Fibroblast of skin of left quadriceps (primary cell): Measurements from ENCODE around the gene NDFIP1.
"Not testable (repeated sequence)": the region's sequence is repeated elsewhere in the genome, so short reads cannot be mapped to it uniquely, and the experiment has no call there.

ENCODE experiments used
- DNase-seq, 2 experiments: peaks; one replicate each; pipeline ENCODE4 v3.0.0-alpha.2; 2013; ENCODE audit warnings: low read depth in 2 of 2

Gene NDFIP1

DNA sequence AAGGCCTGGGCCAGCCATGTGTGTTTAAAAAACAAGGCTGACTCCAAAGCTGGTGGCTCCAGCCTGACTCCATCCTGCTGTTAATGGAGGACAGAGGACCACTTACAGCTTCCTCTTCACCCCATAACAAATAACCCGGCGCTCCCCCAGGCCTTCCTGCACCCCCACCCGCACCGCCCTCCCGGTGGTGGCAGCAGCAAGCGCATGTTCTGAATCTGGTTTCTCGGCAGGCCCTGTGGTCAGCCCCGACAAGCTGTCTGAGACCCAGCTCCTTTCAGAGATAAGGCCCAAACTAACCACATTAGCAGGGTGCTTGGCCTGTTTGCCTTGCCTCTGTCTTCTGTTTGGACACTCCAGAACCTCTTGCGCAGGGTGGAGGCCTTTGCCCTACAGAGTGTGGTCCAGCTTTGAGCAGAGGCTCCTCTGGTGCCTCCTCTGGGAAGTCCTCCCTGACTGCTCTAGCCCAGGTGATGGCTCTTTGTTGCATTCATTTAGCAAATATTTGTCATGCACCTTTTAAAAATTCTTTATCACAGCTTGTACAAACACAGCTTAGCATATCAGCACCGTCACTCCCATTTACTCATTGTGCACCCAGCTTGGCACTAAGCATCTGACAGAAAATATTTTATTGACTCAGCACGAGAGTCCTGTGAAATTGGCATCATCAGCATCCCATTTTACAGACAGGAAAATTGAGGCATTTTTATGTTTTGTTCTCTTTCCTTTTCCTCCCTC lies 78.4 kb downstream of the NDFIP1 start:
- DNase-seq = no peak

DNA sequence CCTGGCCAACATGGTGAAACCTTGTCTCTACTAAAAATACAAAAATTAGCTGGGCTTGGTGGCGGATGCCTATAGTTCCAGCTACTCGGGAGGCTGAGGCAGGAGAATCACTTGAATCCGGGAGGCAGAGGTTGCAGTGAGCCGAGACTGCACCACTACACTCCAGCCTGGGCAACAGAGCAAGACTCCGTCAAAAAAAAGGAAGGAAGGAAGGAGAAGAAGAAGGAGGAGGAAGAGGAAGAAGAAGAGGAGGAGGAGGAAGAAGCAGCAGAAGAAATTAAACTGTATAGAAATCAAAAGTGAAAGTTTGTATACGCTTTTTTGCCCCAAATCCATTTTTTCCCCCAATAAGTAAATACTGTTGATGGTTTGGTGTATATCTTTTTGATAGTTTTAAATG lies 80.1 kb downstream of the NDFIP1 start:
- not testable (repeated sequence) for DNase-seq

DNA sequence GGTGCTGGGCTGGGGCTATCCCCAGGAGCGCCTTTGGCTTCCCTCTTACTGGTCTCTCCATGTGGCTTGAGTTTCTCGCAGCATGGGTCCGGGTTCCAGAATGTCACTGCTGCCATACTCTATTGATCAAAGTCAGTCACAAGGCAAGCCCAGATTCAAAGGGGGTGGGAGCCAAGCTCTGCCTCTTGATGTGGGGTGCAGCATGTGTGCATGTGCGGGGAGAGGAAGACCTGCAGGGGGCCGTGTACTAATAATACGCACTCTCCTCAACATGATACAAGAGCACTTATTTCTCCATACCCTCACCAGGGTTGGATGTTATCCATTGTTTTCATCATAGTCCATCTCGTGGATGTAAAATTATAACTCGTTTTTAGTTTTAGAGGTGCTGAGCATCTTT lies 81.2 kb downstream of the NDFIP1 start:
- DNase-seq = no peak

DNA sequence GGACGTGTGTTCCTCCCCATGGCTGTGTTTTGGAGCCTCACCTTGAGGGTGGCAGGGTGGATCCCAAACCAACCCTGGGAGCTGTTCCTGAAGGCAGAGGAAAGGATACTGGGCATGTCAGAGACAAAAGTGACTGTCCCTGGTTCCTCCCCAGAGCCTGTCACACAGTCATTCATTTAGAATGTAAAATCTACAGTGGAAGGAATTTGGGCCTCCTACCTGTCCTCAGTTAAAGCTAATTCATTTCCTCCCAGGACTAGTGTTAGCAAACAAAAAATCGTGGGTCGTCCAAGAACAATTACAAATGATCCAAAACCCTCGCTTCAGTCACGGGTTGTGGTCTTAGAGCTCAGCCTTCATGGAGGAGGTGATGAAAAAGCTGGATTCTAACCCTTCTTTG lies 83.2 kb downstream of the NDFIP1 start:
- DNase-seq = no peak

DNA sequence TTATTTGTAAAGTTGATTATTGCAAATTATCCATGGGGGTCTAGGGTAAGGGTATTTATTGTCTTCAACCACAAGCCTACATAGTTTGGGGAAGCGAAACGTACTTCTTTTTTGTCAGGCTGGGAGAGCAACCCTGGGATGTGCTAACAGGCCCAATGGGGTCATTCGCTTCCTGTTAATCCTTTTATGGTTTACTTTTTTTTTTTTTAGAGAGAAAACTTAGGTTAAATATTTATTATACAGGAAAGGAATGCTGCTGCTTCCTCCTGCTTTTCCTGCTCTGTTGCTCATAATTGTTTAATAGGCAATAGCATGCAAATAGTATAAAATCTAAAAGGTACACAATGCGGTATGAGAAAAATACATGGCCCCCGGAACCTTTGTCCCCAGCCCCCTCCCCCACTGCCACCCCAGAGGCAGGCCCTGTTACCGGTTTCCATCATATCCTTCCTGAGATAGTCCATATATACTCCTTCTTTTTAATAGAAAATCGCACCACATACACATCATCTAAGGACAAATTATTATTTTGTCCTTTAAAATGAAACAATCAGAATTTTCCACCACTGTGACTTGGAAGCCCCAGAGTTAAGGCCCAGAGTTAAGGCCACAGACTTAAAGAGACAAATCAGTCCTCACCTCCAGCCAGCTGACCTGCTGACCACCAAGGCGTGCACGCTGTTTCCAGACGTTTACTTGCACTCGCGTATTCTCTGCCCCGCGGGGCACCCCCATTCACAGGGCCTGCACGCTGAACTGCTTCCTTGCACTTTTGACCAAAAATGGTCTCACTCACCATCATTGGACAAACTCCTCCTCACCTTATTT lies 83.9 kb downstream of the NDFIP1 start:
- DNase-seq = no peak

DNA sequence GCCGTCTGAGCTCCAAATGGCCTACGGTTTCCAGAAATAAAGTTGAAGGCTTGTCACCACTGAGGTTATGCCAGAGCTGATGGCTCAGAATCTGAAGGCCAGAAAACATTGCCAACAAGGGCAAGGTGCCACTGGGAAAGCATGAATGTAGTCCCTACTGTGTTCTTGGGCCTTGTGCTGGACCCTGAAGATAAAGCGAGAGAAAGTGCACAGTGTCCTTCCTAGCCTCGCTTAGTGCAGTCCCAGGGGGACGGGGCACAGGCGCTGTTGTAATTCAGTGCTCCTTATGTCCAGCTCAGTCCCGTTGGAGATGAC lies 84.5 kb downstream of the NDFIP1 start:
- no peak for DNase-seq

DNA sequence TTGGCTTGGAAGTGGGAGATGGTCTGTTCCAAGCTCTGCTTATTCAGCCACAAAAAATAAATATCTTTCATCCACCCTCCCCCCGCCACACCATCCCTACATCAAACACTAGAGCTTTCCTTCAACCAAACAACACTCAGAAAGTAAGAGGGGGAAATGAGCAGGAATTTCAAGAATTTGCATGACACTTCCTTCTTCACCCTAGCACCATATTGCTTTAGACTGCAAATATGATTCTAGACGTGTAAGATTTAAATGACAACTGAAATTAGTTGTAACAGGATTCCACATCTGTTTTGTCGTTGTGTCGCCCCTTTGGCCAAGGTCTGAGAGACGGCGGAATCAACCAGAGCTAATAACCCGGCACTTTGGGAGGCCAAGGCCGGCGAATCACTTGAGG lies 88.5 kb downstream of the NDFIP1 start:
- DNase-seq = no peak

DNA sequence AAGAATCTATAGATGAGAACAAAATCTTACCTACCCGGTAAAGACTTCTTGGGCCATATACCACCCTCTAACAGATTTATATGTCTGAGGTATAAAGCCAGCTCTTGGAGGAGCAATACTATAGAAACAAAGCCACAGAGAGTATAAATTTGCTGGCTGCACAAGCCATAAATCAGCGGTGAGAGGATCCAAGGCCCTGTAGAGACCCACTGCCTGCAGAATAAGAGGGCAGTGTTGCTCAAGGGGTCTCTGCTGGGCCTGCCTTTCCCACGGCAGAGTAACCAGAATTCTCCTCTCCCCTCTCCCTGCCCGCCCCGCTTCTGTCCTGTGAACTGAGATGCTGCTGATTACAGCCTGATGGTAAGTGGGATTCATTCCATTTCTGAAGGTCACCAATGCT lies 89.2 kb downstream of the NDFIP1 start:
- no peak for DNase-seq

DNA sequence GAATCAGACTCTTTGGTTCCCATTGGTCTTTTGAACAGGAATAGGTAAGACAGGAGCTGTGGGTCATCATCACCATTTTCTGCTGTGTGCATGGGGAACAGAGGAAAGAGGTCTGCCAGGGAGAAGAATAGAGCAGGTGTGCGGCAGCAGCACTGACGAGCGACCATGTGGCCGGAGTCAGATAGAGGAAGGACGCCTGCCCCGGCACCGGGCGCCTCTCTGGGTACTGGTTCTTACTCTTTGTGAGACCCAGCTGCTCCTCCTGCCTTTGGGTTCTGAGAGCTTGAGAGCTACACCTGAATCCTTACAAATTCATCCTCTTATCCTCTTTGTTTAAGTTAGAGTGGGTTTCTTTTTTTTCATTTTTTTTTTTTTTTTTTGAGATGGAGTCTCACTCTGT lies 90.8 kb downstream of the NDFIP1 start:
- DNase-seq = no peak

DNA sequence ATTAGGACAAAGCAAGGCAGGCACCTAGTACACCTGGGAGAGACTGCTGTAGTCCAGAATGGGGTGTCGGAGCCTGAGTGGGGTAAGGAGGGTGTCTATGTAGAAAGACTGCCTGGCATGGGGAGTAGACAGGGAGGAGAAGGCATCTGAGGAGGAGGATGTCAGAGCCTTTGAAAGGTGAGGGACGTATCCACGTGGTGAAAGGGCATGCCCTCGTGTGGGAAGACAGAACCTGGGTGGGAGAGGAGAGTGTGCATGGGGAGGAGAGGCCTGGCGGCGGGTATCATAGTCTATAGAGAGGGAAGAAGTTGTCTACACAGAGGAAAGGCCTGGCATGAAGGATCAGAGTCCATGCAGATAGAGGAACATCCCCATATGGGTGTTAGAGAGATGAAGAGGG lies 91.8 kb downstream of the NDFIP1 start:
- DNase-seq = no peak

DNA sequence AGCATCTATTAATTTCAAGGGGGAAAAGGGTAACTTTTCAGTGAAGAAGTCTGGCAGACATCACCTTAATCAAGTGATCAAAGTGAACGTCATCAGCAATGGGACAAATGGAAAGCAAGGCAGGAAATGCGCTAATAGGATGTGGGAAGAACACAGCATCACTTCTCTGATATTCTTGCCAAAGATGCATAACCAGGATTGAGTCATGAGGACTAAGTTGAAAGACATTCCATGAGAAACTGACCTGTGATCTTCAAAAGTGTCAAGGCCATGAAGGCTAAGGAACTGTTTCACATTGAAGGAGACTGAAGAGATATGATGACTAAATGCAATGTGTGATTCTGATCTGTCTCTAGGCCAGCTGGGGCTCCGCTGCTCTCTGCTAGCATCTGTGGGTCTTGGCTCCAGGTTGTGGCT lies 92.9 kb downstream of the NDFIP1 start:
- DNase-seq = peak; percentile 53 to 57

DNA sequence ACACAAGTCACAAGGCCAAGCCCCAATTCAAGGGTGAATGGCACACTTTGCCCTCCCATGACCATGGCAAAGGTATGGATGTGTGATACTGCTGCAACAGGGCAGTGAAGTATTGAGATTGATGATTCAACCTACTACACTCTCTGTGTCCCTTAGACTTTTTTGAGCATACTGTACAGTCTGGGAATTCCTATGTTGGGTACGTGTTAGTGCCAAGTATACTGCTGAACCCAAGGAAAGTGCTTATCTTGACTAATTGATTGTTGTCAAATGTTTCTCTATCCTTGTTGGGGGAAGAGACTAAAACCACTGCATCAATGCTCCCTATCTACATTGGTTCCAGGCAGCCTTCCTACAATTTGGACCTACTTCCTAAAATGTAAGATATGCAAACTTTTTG lies 93.7 kb downstream of the NDFIP1 start:
- DNase-seq = no peak
